ENCODE measurements around the gene ANK3.

ANK3 gene

GRCh38 chr10:60389413-60390025, at the start of gene ANK3:
Gene ANK3, minus strand, starts transcription at chr10:60389875. Its CDS starts 337 bp downstream, at chr10:60389538.
- no peak for DNase-seq

GRCh38 chr10:60434418-60435046, 44.9 kb upstream of the ANK3 start:
- peak; percentile 9 for DNase-seq

GRCh38 chr10:60433684-60434083, 44.0 kb upstream of the ANK3 start:
- DNase-seq = no peak

- no peak for DNase-seq
Measured at GRCh38 chr10:60430836-60431597, 41.3 kb upstream of the ANK3 start.

- DNase-seq = no peak
Measured at GRCh38 chr10:60430017-60430416, 40.3 kb upstream of the ANK3 start.

GRCh38 chr10:60429084-60429849, 39.6 kb upstream of the ANK3 start:
- no peak for DNase-seq

- DNase-seq = no peak
Measured at GRCh38 chr10:60428387-60428737, 38.7 kb upstream of the ANK3 start.

GRCh38 chr10:60427709-60428386, 38.2 kb upstream of the ANK3 start:
- DNase-seq = no peak

GRCh38 chr10:60427148-60427547, 37.5 kb upstream of the ANK3 start:
- DNase-seq = no peak

- DNase-seq = no peak
Measured at GRCh38 chr10:60426425-60426824, 36.8 kb upstream of the ANK3 start.

GRCh38 chr10:60425392-60426110, 35.9 kb upstream of the ANK3 start:
- no peak for DNase-seq

GRCh38 chr10:60424971-60425370, 35.3 kb upstream of the ANK3 start:
- no peak for DNase-seq

- no peak for DNase-seq
Measured at GRCh38 chr10:60423920-60424319, 34.2 kb upstream of the ANK3 start.

GRCh38 chr10:60422809-60423208, 33.1 kb upstream of the ANK3 start:
- no peak for DNase-seq

GRCh38 chr10:60420991-60421894, 31.6 kb upstream of the ANK3 start:
- DNase-seq = no peak

- DNase-seq = no peak
Measured at GRCh38 chr10:60419249-60419648, 29.6 kb upstream of the ANK3 start.

GRCh38 chr10:60417901-60418300, 28.2 kb upstream of the ANK3 start:
- DNase-seq = no peak

GRCh38 chr10:60417024-60417423, 27.3 kb upstream of the ANK3 start:
- DNase-seq = no peak

- DNase-seq = no peak
Measured at GRCh38 chr10:60414877-60415585, 25.4 kb upstream of the ANK3 start.

- no peak for DNase-seq
Measured at GRCh38 chr10:60414111-60414510, 24.4 kb upstream of the ANK3 start.
